Activated gamma-delta T cell (primary cell): ENCODE measurements around the gene VKORC1.
"Not testable (repeated sequence)": the region's sequence is repeated elsewhere in the genome, so short reads cannot be mapped to it uniquely, and the experiment has no call there.

Experiments used
- DNase-seq: peaks from one replicate; lab custom pipeline; 2025; lab: John Stamatoyannopoulos, UW

Gene VKORC1

DNA sequence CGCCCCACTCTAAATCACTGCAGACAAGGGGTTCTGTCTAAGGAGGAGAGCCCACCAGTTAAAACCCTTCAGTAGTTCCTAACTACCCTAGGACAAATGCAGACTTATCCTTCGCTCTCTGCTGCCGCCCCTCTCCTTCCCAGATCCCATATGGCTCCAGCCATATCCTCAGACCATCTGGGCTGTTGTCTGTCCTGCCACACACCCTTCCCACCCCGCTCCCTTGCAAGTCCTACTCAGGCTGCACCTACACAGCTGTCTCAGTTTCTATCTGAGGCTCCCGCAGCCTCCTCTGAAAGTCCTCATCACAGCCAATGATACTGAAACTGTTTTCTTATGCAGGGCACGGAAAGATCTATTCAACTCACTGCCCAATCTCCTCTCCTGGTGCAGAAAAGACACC is 12.9 kb upstream of the VKORC1 start:
- no peak for DNase-seq

DNA sequence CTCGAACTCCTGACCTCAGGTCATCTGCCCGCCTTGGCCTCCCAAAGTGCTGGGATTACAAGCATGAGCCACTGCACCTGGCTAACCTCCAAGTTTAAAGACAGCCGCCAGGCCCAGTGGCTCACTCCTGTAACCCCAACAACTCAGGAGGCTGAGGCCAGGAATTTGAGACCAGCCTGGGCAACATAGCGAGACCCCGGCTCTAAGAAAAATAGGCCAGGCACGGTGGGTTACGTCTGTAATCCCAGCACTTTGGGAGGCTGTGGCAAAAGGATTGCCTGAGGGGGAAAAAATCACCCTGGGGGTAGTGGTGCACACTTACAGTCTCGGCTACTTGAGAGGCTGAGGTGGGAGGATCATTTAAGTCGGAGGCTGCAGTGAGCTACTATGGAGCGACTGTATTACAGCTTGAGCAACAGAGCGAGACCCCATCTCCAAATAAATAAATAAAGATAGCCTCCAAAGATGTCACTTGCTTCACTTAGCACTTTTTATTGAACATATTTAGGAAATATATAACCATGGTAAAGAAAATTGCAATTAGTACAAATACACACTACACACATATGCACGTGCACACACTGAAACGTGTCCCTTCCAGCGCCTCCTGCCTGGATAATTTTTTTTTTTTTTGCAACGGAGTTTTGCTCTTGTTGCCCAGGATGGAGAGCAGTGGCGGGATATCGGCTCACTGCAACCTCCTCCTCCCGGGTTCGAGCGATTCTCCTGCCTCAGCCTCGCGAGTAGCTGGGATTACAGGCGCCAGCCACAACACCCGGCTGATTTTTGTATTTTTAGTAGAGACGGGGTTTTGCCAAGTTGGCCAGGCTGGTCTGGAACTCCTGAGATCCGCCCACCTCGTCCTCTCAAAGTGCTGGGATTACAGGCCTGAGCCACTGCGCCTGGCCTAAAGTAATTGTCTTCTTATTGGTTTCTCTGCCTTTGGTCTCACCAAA is 12.2 kb upstream of the VKORC1 start:
- DNase-seq = no peak

DNA sequence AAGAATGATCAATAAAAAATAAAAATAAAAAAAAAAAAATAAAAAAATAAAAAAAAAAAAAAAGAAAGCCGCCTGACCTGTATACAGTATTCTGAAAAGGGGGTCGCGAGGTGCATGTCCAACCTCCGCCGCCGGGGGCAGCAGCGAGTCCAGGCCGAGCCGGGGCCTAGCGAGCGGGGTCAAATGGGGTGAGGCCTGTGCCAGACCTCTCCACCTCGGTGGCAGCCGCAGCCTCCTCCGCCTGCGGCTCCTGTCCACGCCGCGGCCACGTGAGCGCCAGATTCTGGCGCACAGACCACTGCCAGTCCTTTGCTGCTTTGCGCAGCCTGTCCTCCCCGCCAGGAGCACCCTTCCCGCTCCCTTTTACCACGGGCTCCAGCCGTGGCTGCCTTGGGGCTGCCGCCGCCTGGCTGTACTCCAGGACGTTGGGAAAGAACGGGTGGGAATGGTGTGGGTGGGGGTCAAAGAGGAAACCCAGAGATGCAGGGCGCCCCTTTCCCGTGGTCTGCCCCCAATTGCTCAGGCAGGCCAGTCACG is 11.1 kb upstream of the VKORC1 start:
- peak; percentile 68 for DNase-seq

- DNase-seq = not testable (repeated sequence)
Measured at GRCh38 chr16:31100876-31101641, 6.5 kb upstream of the VKORC1 start.

GRCh38 chr16:31099860-31100638 is 5.5 kb upstream of the VKORC1 start:
- no peak for DNase-seq

DNA sequence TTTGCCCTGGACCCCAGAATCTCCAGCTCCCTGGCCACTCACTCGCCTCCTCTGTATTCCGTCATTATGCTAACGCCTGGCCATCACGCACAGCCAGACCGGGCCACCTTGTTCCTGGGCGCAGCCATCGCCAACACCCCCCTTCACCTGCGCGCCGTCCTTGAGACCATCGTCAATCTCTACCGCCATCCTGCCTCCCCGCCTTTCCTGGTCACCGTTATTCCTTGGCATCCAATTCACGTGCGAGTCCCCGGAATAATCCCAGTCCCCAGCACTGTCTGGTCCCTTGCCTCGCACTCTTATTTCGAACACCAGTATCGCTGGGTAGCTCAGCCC is 541 bp downstream of the VKORC1 start:
- no peak for DNase-seq

- DNase-seq = no peak
Measured at GRCh38 chr16:31093132-31093703, 1.4 kb downstream of the VKORC1 start.

DNA sequence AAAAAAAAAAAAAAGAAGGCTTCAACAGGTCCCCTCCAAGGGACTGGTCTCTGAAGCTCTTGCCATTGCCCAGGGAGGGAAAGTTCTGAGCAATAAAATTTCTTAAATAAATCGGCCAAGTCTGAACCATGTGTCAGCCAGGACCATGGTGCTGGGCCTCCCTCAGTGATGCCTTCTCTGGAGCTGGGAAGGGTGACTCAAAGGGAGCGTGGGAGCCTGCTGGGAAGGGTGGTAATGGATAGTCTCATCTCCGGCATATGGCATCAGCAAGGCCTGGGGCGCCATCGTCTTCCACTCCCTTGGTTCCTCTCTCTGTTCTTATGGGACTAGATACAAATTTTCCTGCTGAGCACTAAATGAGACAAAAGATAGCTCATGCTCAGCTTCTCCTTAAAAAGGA is 2.3 kb downstream of the VKORC1 start:
- DNase-seq = no peak

GRCh38 chr16:31090540-31090939 is 4.1 kb downstream of the VKORC1 start:
- DNase-seq = no peak

GRCh38 chr16:31089199-31089598 is 5.4 kb downstream of the VKORC1 start:
- DNase-seq = no peak

- DNase-seq = no peak
Measured at GRCh38 chr16:31088459-31089183, 6.0 kb downstream of the VKORC1 start, which contains the start of gene PRSS53. Gene PRSS53, minus strand, starts transcription at chr16:31088943. Its CDS starts 134 bp downstream, at chr16:31088809.

GRCh38 chr16:31087971-31088370 is 6.6 kb downstream of the VKORC1 start:
- DNase-seq = no peak

- DNase-seq = no peak
Measured at GRCh38 chr16:31087481-31087880, 7.1 kb downstream of the VKORC1 start.

GRCh38 chr16:31086629-31086906 is 8.0 kb downstream of the VKORC1 start:
- no peak for DNase-seq

- no peak for DNase-seq
Measured at GRCh38 chr16:31085873-31086628, 8.5 kb downstream of the VKORC1 start.

- DNase-seq = no peak
Measured at GRCh38 chr16:31085411-31085810, 9.2 kb downstream of the VKORC1 start.

- no peak for DNase-seq
Measured at GRCh38 chr16:31084584-31085302, 9.9 kb downstream of the VKORC1 start.

DNA sequence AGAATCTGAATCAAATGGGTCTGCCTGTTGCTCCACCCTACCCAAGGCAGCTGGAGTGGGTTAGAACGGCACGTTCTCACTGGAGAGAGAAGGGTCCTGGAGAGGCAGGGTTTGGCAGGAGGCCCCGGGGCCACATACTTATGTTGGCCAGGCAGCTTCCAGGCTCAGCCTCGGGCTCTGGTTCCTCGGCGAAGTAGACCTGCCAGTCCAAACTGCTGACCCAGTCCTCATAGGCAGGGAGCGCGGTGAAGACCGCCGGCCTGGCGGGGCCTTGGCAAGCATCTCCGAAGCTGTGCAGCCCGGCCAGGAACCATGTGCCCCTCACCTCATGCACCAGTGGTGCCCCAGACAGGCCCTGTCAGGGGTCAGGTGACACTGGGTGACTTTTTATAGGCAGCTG is 10.6 kb downstream of the VKORC1 start:
- no peak for DNase-seq

GRCh38 chr16:31083556-31083955 is 11.0 kb downstream of the VKORC1 start:
- no peak for DNase-seq

- no peak for DNase-seq
Measured at GRCh38 chr16:31083081-31083480, 11.5 kb downstream of the VKORC1 start.
